Stomach smooth muscle (tissue), 2 donors: ENCODE measurements around the gene CHN1.

Source experiments
- H3K27ac ChIP-seq: one replicate; pipeline ENCODE4 v1.7.0; 2013; ENCODE audit warnings: mild to moderate bottlenecking, low read length, inconsistent platforms
- H3K27me3 ChIP-seq, 2 donors: one replicate each; pipeline ENCODE4 v1.7.0; 2013; ENCODE audit warnings: low read length in 2 of 2; ENCODE audit not compliant: insufficient read depth in 2 of 2, control insufficient read depth in 1 of 2
- H3K36me3 ChIP-seq, 2 donors: one replicate each; pipeline ENCODE4 v1.7.0; 2013; ENCODE audit warnings: low read length in 2 of 2; ENCODE audit not compliant: control insufficient read depth in 2 of 2, insufficient read depth in 2 of 2
- H3K4me1 ChIP-seq: one replicate; pipeline ENCODE4 v1.7.0; 2013; ENCODE audit warnings: low read length; ENCODE audit not compliant: control insufficient read depth, insufficient read depth
- H3K4me3 ChIP-seq, 2 donors: one replicate each; pipeline ENCODE4 v1.7.0; 2013; ENCODE audit warnings: low read length in 2 of 2
- H3K9ac ChIP-seq, 2 donors: one replicate each; pipeline ENCODE4 v1.7.0; 2013; ENCODE audit warnings: low read length in 2 of 2, mild to moderate bottlenecking in 1 of 2
- H3K9me3 ChIP-seq, 2 donors: one replicate each; pipeline ENCODE4 v1.7.0; 2013; ENCODE audit warnings: low read length in 2 of 2; ENCODE audit not compliant: control insufficient read depth in 2 of 2
- donor health status: healthy.
- donor health status: Pancreatic carcinoma.

CHN1 gene

GRCh38 chr2:174778085-174778981, 226.8 kb downstream of the CHN1 start:
- Histone ChIP-seq H3K4me1 (peaks cover 48% of the 10 kb centered on the region), H3K27ac (peak overlapping the region; percentile 55), H3K27me3 (no peaks in the 10 kb centered on the region), H3K9ac (no peak overlapping the region), H3K4me3 (peak overlapping the region in 1 of 2 donors; percentile 29), H3K36me3 (no peaks in the 10 kb centered on the region), H3K9me3 (no peaks in the 10 kb centered on the region)

DNA sequence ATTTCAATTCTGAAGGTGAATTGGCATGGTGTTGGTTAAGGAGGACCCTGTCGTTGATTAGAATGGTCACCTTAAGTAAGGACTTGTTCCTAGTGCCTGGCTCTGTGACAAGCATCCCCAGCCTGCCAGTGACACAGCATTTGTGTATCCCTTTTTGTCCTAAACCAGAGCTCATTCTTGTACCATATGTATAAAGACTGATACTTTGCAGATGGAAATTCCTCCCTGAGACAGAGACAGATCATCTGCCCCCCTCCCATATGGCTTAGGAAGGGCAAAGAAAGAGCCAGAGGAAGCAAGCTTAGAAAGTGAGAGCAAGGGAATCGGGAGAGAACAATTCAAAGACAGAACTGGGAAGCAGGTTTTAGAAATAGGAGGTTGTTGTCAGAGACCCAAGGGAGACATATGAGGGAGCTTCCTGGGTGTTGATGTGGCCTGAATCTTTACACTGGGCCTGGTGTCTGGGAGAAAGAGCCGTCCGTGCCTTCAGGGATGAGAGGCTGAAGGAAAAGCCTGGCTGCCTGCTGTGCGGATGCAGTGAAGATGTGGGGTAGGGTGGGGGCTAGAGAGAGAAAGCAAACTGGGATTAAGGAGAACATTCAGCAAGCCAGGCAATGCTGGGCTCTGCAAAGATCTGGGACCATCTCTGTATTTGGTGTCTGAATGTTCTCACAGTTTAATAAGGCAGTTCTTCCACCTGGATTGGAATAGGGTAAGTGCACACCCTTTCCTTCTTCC, 227.7 kb downstream of the CHN1 start:
- H3K4me3 ChIP-seq = peak overlapping the region in 1 of 2 donors; percentile 40
- H3K9ac ChIP-seq = peak overlapping the region in 1 of 2 donors; percentile 21
- peaks cover 51% of the 10 kb centered on the region for H3K4me1 ChIP-seq
- no peaks in the 10 kb centered on the region for H3K9me3 ChIP-seq
- peak overlapping the region; percentile 55 for H3K27ac ChIP-seq
- no peaks in the 10 kb centered on the region for H3K27me3 ChIP-seq
- H3K36me3 ChIP-seq = no peaks in the 10 kb centered on the region

DNA sequence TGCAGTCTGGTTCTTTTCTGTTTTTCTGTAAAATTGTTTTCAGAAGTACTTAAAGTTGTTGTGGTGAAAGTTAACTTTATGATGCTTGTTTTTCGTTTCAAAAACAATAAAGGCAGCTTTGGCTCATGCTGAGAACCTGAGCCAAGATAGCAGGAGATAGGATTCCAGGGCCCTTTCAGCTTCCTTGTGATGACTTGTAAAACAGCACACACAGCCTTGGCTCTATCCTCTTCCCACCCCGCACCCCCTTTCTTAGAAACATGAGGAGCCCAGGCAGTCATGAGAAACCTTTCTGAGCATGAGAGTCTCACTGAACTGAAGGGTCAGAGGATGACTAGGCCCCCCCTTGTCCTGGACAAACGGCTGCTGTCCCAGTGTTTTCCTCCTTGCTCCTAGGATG, 228.5 kb downstream of the CHN1 start:
- Histone ChIP-seq H3K4me1 (peaks cover 52% of the 10 kb centered on the region), H3K9me3 (no peaks in the 10 kb centered on the region), H3K27ac (peak overlapping the region; percentile 55), H3K4me3 (no peak overlapping the region), H3K27me3 (no peaks in the 10 kb centered on the region), H3K9ac (no peak overlapping the region), H3K36me3 (no peaks in the 10 kb centered on the region)

GRCh38 chr2:174776223-174776622, 229.0 kb downstream of the CHN1 start:
- Histone ChIP-seq H3K27ac (no peak overlapping the region), H3K4me3 (no peak overlapping the region), H3K9me3 (no peaks in the 10 kb centered on the region), H3K27me3 (no peaks in the 10 kb centered on the region), H3K36me3 (no peaks in the 10 kb centered on the region), H3K4me1 (peaks cover 48% of the 10 kb centered on the region), H3K9ac (no peak overlapping the region)

DNA sequence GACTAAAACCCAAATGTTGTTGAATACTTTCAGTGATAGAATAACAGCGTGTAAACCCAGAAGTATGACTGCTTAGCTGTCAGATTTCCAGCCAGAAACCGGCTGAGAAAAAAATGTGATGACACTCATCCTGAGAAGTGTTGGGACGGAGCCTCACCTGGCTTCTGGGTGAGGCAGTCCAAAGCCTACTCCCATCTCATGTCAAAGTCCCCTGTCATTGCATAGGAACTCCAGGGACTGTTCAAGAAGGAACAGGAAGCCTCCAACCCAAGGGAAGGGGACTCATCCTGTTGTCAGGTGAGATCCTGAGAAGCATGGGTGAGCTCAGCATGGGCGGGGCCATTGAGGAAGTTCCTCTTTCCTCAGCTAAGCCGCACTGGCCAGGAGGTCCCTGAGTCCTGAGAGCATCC, 229.6 kb downstream of the CHN1 start:
- Histone ChIP-seq H3K4me1 (peaks cover 46% of the 10 kb centered on the region), H3K9me3 (no peaks in the 10 kb centered on the region), H3K27me3 (no peaks in the 10 kb centered on the region), H3K9ac (no peak overlapping the region), H3K4me3 (no peak overlapping the region), H3K27ac (no peak overlapping the region), H3K36me3 (no peaks in the 10 kb centered on the region)

DNA sequence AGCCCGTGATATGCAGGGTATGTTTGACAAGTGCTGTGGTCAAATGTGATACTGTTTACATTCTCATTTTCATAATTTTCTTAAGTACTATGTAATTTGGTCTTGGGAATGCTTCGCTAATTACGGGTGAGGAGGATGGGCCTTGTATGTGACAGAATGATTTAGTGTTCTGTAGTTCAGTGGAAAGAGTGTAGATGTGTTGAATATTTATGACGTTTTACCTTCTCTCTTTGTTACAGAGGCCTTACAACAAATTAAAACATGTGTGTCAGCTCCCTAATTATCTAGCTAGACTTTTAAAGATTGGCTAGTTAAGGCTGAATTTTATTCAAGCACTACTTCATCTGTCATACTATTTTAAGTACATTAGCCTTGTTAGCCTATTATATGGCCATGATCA, 230.3 kb downstream of the CHN1 start:
- Histone ChIP-seq H3K27me3 (no peaks in the 10 kb centered on the region), H3K27ac (no peak overlapping the region), H3K4me1 (peaks cover 46% of the 10 kb centered on the region), H3K36me3 (no peaks in the 10 kb centered on the region), H3K9me3 (no peaks in the 10 kb centered on the region), H3K9ac (no peak overlapping the region), H3K4me3 (no peak overlapping the region)

- H3K27me3 ChIP-seq = no peaks in the 10 kb centered on the region
- H3K9ac ChIP-seq = no peak overlapping the region
- H3K27ac ChIP-seq = peak overlapping the region; percentile 58
- H3K9me3 ChIP-seq = no peaks in the 10 kb centered on the region
- peaks cover 36% of the 10 kb centered on the region for H3K4me1 ChIP-seq
- H3K4me3 ChIP-seq = no peak overlapping the region
- no peaks in the 10 kb centered on the region for H3K36me3 ChIP-seq
Observed at GRCh38 chr2:174773215-174773614, 232.0 kb downstream of the CHN1 start.

DNA sequence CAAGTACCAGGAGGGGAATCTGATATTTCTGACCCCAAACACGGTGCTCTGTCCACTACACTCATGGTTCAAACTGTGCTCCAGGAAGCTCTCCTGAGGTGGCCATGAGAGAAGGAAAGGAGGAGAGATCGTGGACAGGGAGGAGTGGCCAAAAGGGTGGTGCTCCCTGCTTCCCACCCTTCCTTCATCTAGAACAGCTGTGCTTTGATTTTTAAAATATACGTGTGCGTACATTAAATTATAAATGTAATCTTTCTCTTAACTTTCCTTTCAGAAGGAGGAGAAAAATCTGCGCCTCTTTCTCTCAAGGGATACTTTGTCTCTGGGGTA, 232.7 kb downstream of the CHN1 start:
- peak overlapping the region; percentile 58 for H3K27ac ChIP-seq
- H3K27me3 ChIP-seq = no peaks in the 10 kb centered on the region
- no peaks in the 10 kb centered on the region for H3K9me3 ChIP-seq
- H3K4me3 ChIP-seq = peak overlapping the region in 1 of 2 donors; percentile 22
- no peaks in the 10 kb centered on the region for H3K36me3 ChIP-seq
- no peak overlapping the region for H3K9ac ChIP-seq
- peaks cover 29% of the 10 kb centered on the region for H3K4me1 ChIP-seq

DNA sequence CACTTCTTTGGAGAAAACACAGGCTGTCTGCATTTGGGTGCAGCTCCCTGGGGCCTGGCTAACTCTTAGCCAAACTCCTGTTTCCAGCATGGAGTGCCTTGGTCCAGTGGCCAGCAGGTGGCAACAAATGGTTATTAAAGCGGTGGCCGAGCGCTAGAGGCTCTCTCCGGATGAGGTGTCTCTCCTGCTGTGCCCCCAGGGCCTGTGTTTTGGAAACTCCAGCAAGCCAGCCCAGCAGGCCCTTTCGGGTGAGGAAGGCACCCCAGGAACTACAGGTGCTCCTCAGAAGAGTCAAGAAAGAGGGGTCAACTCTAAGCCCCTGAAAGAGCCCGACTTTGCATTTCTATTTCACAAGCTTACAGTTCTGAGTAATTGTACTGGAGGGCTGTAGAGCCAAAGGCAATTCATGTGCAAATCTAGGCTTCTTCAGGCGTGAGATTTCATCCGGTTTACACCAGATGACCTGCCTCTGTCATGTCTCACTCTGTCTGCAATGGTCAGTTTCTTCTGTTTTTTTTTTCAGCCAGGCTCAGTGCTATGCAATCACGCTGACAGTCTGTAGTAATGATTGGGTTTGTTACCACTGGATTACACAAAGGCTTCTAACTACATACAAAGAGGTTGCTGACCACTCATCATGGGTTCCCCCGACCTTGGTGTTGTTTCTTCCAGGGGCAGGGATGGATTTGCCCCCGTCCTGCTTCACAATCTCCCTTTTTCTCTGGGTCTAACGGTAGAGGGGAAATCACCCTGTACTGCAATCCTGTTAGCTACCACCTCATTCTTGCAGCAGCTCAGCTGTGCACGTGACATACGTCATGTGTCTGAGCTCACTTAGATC, 233.3 kb downstream of the CHN1 start:
- no peaks in the 10 kb centered on the region for H3K9me3 ChIP-seq
- peak overlapping the region in 1 of 2 donors; percentile 5 for H3K9ac ChIP-seq
- no peaks in the 10 kb centered on the region for H3K36me3 ChIP-seq
- peak overlapping the region; percentile 58 for H3K27ac ChIP-seq
- H3K27me3 ChIP-seq = no peaks in the 10 kb centered on the region
- H3K4me3 ChIP-seq = peak overlapping the region in 1 of 2 donors; percentile 35
- peaks cover 23% of the 10 kb centered on the region for H3K4me1 ChIP-seq

GRCh38 chr2:174771136-174771535, 234.0 kb downstream of the CHN1 start:
- Histone ChIP-seq H3K36me3 (no peaks in the 10 kb centered on the region), H3K4me3 (no peak overlapping the region), H3K4me1 (peaks cover 19% of the 10 kb centered on the region), H3K9ac (no peak overlapping the region), H3K27me3 (no peaks in the 10 kb centered on the region), H3K9me3 (no peaks in the 10 kb centered on the region), H3K27ac (no peak overlapping the region)
